Stomach (tissue), 4 donors: ENCODE measurements around the gene HDGFL2.

ENCODE experiments used
- EP300 ChIP-seq: sonication (generic); formaldehyde crosslinking; IDR thresholded peaks from one replicate; pipeline ENCODE4 v1.6.1; 2017; ENCODE audit warnings: antibody characterized with exemption
- POLR2A ChIP-seq, 4 donors: fragments of 450-650 bp; IDR thresholded peaks; one replicate each; pipeline ENCODE4 v1.6.1; 2016; ENCODE audit warnings: antibody characterized with exemption in 4 of 4, control low read depth in 2 of 4, mild to moderate bottlenecking in 1 of 4, moderate library complexity in 1 of 4
- POLR2AphosphoS5 ChIP-seq, 3 donors: sonication (generic); formaldehyde crosslinking; IDR thresholded peaks; one replicate each; pipeline ENCODE4 v1.6.1; 2016; ENCODE audit warnings: antibody characterized with exemption in 3 of 3
- TF ChIP-seq, protein P1 (sequence below), 7 experiments: fragments of 450-650 bp in 4 of 7; fragments of 200-600 bp in 3 of 7; sonication (generic) in 3 of 7; IDR thresholded peaks; one replicate each; pipeline ENCODE4 v1.5.1; 2016 to 2019; ENCODE audit warnings: antibody characterized with exemption in 7 of 7, control low read depth in 2 of 7, mild to moderate bottlenecking in 1 of 7

DNA sequence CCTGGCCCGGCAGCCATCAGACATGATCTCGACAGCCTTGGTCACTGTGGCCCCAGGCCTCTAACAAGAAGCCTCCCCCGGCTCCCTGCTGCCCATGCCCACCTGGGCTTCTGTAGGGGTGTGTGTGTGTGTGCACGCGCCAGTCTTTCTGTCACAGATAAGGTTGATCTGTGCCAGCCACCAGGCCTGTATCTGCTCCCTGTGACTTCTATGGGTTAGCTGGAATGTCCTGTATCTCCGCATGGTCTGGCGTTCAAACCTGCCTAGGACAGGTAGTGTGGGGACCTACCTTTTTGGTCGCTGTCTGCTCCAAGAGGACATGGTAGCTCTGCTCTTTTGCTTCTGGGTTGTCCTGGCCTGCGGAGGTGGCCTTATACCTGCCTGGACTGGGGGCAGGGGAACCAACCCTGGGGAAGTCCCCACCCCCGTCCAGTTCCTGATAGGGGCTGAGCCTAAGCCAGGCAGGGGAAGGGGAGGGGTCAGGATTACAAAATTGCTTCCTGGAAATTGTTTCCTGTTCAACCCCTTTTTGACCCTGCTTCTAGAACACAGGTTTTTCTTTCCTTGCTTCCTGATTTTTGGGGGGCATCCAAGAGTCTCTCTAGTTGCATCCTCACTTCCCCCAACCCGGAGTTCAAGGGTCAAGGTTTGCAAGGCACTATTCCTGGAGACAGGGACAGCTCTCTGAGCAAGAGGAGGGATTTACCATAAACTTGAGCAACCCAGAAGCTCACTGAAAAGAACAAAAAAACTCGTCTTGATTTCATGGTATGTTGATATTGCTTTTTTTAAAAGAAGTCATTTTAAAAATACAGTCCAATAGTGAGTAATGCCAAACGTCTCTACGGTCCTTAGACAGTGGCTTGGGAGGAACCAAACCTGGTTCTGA, 67.8 kb downstream of the HDGFL2 start, which contains the start of gene LRG1:
- TF ChIP-seq POLR2A (IDR thresholded peaks at IDR 0.05): peak in 2 of 4 donors; percentile 70 to 74
- TF ChIP-seq, protein P1, sequence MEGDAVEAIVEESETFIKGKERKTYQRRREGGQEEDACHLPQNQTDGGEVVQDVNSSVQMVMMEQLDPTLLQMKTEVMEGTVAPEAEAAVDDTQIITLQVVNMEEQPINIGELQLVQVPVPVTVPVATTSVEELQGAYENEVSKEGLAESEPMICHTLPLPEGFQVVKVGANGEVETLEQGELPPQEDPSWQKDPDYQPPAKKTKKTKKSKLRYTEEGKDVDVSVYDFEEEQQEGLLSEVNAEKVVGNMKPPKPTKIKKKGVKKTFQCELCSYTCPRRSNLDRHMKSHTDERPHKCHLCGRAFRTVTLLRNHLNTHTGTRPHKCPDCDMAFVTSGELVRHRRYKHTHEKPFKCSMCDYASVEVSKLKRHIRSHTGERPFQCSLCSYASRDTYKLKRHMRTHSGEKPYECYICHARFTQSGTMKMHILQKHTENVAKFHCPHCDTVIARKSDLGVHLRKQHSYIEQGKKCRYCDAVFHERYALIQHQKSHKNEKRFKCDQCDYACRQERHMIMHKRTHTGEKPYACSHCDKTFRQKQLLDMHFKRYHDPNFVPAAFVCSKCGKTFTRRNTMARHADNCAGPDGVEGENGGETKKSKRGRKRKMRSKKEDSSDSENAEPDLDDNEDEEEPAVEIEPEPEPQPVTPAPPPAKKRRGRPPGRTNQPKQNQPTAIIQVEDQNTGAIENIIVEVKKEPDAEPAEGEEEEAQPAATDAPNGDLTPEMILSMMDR (IDR thresholded peaks at IDR 0.05): no peak
- TF ChIP-seq POLR2AphosphoS5 (IDR thresholded peaks at IDR 0.05): peak in 2 of 3 donors; percentile 96 to 97
- no peak for TF ChIP-seq EP300
